Right lobe of liver (tissue), 6 donors: Measurements from ENCODE around the gene FMNL2. TPM values are rescaled to one million over a fixed set of nuclear protein-coding genes. Genes with fewer than 3 reads are reported as not detected.

Source experiments
- ATAC-seq, 4 donors: fragments of 200-7000 bp; cut with Tn5 transposase; one replicate each; pipeline ENCODE4 v1.9.1; 2020; ENCODE audit warnings: mild to moderate bottlenecking in 4 of 4, moderate library complexity in 4 of 4
- DNase-seq, 3 donors: peaks; one replicate each; pipeline ENCODE4 v3.0.0-alpha.2; 2020
- H3K27ac ChIP-seq, 3 donors: fragments of 200-600 bp; one replicate each; pipeline ENCODE4 v1.8.0; 2022
- H3K27me3 ChIP-seq, 2 donors: fragments of 200-600 bp; one replicate each; pipeline ENCODE4 v1.8.0; 2022
- H3K36me3 ChIP-seq, 4 donors: fragments of 200-600 bp; sonication (generic) in 1 of 4; one replicate each; pipeline versions ENCODE4 v1.5.1 to v1.8.0; 2017 to 2022; ENCODE audit warnings: control low read depth in 1 of 4
- H3K4me1 ChIP-seq, 4 donors: fragments of 200-600 bp; sonication (generic) in 1 of 4; one replicate each; pipeline versions ENCODE4 v1.5.1 to v1.8.0; 2017 to 2022; ENCODE audit warnings: control low read depth in 1 of 4
- H3K4me3 ChIP-seq, 3 donors: fragments of 200-600 bp; one replicate each; pipeline ENCODE4 v1.8.0; 2022
- H3K9me3 ChIP-seq, 4 donors: fragments of 200-600 bp; sonication (generic) in 1 of 4; one replicate each; pipeline versions ENCODE4 v1.5.1 to v1.8.0; 2017 to 2022; ENCODE audit warnings: control low read depth in 1 of 4
- POLR2A ChIP-seq: fragments of 450-650 bp; IDR thresholded peaks from one replicate; pipeline ENCODE4 v1.6.1; 2017; ENCODE audit warnings: antibody characterized with exemption, mild to moderate bottlenecking
- WGBS: methylation state at CpG from one replicate; pipeline ENCODE4 v1.1.6; 2018; ENCODE audit warnings: low coverage, low lambda C conversion rate; ENCODE audit not compliant: insufficient coverage; ENCODE audit errors: missing lambda C conversion rate; 5-methylcytosine and 5-hydroxymethylcytosine counted together
- intact Hi-C, 2 donors: fragments of 100-400 bp; cut with DNase I; formaldehyde crosslinking; loops; one replicate each; pipeline versions ENCODE4 v1.11.2 to v1.14.1; 2022
- total RNA-seq, 6 experiments: library from RNA; depleted of rRNA in 2 of 6; stranded (reverse); fragments of >200 nt in 2 of 6; fragmentation: NEBNext Ultra II Directional in 3 of 6; extraction: Animal tissue kit (Norgen Biotek cat#: 25700) in 3 of 6; gene quantifications; one replicate each; pipeline versions ENCODE4 v1.1.0 to v1.2.4, GENCODE V29; 2016 to 2023
- TF ChIP-seq, protein P1 (sequence below), 4 donors: fragments of 200-600 bp in 3 of 4; fragments of 450-650 bp in 1 of 4; IDR thresholded peaks; one replicate each; pipeline versions ENCODE4 v1.5.1 to v1.8.0; 2016 to 2022; ENCODE audit warnings: antibody characterized with exemption in 4 of 4, mild to moderate bottlenecking in 2 of 4
- donor health status: DM: no; HTN: yes; CAD: no.
- donor health status: DM: no; HTN: no; CAD: no.
- donor health status: DM: no; HTN: no; CAD: no.
- donor health status: DM: no; HTN: yes; CAD: no.
- donor health status: DM: no; HTN: yes; CAD: no.

Gene FMNL2
- total RNA-seq, 6 experiments from 2014 or later, result 3.5 to 12.1 (median 7.1) TPM

DNA sequence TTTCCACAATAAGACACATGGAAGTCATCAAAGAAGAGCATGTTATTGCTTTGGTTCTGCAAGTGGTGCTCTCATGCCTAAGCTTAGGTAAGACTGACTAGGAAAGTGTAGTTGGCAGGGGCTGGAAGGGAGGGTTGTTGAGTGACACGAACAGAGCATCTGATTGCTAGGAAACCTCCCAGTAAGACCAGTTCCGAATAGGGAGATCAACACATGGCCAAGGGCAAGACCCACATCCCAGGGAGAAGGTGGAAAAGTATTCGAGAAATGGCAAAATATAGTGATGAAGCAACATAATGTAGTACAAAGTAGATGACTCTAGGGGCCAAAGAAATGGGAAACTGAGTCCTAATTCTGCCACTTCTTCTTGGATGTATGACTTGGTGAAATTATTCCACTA is 33.8 kb upstream of the FMNL2 start:
- ATAC-seq, result no peak
- no peaks in the 10 kb centered on the region for H3K9me3 ChIP-seq
- WGBS, result 69% methylated on average over 3 of the region's 3 CpGs
- no peak overlapping the region for H3K4me3 ChIP-seq
- DNase-seq, result no peak
- no peaks in the 10 kb centered on the region for H3K4me1 ChIP-seq
- H3K27me3 ChIP-seq, result no peaks in the 10 kb centered on the region
- no peaks in the 10 kb centered on the region for H3K36me3 ChIP-seq
- H3K27ac ChIP-seq, result no peak overlapping the region
- TF ChIP-seq POLR2A, result no peak
- TF ChIP-seq, protein P1, sequence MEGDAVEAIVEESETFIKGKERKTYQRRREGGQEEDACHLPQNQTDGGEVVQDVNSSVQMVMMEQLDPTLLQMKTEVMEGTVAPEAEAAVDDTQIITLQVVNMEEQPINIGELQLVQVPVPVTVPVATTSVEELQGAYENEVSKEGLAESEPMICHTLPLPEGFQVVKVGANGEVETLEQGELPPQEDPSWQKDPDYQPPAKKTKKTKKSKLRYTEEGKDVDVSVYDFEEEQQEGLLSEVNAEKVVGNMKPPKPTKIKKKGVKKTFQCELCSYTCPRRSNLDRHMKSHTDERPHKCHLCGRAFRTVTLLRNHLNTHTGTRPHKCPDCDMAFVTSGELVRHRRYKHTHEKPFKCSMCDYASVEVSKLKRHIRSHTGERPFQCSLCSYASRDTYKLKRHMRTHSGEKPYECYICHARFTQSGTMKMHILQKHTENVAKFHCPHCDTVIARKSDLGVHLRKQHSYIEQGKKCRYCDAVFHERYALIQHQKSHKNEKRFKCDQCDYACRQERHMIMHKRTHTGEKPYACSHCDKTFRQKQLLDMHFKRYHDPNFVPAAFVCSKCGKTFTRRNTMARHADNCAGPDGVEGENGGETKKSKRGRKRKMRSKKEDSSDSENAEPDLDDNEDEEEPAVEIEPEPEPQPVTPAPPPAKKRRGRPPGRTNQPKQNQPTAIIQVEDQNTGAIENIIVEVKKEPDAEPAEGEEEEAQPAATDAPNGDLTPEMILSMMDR (IDR thresholded peaks at IDR 0.05), result no peak
- intact Hi-C loops, result no loop called here

DNA sequence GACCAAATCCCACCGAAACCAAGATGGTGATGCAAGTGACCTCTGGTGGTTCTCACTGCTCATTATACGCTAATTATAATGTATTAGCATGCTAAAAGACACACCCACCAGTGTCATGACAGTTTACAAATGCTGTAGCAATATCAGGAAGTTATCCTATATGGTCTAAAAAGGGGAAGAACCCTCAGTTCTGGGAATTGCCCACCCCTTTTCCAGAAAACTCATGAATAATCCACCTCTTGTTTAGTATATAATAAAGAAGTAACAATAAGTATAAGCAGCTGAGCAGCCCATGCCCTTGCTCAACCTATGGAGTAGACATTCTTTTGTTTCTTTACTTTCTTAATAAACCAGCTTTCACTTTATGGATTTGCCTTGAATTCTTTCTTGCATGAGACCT is 31.0 kb upstream of the FMNL2 start:
- no peak overlapping the region for H3K27ac ChIP-seq
- intact Hi-C loops, result no loop called here
- no peaks in the 10 kb centered on the region for H3K9me3 ChIP-seq
- TF ChIP-seq, protein P1 (IDR thresholded peaks at IDR 0.05), result no peak
- TF ChIP-seq POLR2A, result no peak
- 43% methylated on average over 1 of the region's 2 CpGs for WGBS
- H3K4me3 ChIP-seq, result no peak overlapping the region
- no peak for DNase-seq
- no peaks in the 10 kb centered on the region for H3K36me3 ChIP-seq
- H3K27me3 ChIP-seq, result no peaks in the 10 kb centered on the region
- no peaks in the 10 kb centered on the region for H3K4me1 ChIP-seq
- no peak for ATAC-seq

DNA sequence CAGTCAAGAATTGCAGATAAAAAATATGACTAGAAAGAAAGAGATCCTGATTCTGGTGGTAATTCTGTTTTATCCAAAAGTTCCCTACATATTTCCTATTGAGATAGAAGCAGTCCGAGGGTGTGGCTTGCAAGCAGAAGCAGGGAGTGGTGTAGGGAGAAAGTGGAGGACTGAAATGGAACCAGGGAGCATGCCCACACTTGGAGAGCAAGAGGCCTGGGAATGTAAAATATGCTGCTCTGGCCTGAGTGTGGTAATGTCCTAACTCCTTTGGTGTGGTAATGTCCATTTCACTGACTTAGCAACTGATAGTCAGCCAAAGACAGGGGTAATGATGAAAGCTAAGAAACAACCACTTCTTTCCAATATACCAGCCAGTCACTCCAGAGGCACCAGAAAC is 30.1 kb upstream of the FMNL2 start:
- H3K4me3 ChIP-seq, result no peak overlapping the region
- H3K4me1 ChIP-seq, result no peaks in the 10 kb centered on the region
- no peak for DNase-seq
- H3K27ac ChIP-seq, result no peak overlapping the region
- no peaks in the 10 kb centered on the region for H3K27me3 ChIP-seq
- H3K36me3 ChIP-seq, result no peaks in the 10 kb centered on the region
- intact Hi-C loops, result no loop called here
- 44% methylated on average over 1 of the region's 1 CpG for WGBS
- ATAC-seq, result no peak
- H3K9me3 ChIP-seq, result no peaks in the 10 kb centered on the region
- TF ChIP-seq, protein P1 (IDR thresholded peaks at IDR 0.05), result no peak
- TF ChIP-seq POLR2A, result no peak

DNA sequence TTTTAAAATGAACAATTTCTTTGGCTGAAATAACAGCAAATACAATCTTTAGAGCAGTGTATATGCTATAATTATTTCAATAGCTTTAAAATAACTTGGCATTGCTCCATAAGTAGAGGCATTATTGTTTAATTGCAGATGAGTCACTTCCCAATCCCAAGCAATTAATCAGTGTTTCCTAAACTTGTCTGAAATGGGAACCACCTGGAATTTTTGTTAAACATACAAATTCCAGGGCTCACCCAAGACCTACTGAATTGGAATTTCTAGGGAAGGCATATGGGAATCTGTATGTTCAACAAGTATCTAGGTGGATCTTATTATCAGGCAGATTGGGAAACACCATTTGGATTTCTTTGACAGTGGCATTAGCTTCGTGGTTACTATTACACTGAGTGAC is 27.1 kb upstream of the FMNL2 start:
- 83% methylated on average over 1 of the region's 1 CpG for WGBS
- intact Hi-C loops, result no loop called here
- H3K4me1 ChIP-seq, result no peaks in the 10 kb centered on the region
- no peak overlapping the region for H3K4me3 ChIP-seq
- TF ChIP-seq, protein P1 (IDR thresholded peaks at IDR 0.05), result no peak
- TF ChIP-seq POLR2A, result no peak
- H3K9me3 ChIP-seq, result no peaks in the 10 kb centered on the region
- no peak for DNase-seq
- no peaks in the 10 kb centered on the region for H3K36me3 ChIP-seq
- no peak overlapping the region for H3K27ac ChIP-seq
- ATAC-seq, result no peak
- no peaks in the 10 kb centered on the region for H3K27me3 ChIP-seq
